Measurements from ENCODE around the gene MAP4K3.

GRCh38 chr2:39464864-39465263 lies 27.8 kb upstream of the MAP4K3 start:
- no peak for TF ChIP-seq POLR2A (IDR thresholded peaks at IDR 0.05)
- no peak for TF ChIP-seq CTCF (IDR thresholded peaks at IDR 0.05)

All from heart left ventricle (tissue), 13 donors.